ENCODE measurements around the gene NEMP2. TPM values are rescaled to one million over a fixed set of nuclear protein-coding genes. Genes with fewer than 3 reads are reported as not detected.

The NEMP2 gene
- total RNA-seq, 1 donor from 2014 or later, result 13.8 TPM

DNA sequence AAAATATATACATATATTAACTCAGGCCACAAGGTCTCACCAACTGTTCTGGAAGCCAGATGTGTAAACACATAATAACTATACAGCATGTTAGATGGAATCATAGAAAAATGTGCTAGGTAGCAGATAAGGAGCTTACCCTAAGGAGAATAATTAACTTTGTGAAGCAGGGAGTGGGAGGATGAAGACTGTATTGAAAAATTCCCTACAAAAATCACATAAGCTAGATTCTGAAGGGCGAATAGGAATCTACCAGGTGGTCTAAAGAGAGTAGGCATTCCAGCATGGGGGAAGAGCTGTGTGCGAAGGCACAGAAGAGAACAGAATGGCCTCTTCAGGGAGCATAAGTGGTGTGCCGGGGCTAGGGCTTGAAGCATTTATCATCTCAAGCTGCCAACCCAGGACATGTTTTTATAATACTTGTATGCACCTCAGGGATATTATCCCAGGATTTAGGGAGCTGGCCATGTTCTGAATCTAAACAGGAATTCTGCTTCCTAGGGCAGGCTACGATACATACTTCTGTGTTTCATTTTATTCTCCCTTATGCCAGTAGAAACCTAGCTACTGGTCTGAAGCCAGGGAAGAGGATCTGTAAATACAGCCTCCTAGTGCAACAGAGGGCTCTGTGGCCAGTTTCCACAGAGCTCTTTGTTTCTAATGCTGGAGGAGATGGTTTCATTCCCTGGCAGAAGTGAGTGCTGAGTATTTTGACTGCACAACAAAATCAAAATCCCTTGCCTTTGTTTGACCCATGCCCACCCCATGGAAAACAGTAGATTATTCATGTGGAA lies 56.7 kb downstream of the NEMP2 start:
- no peak for DNase-seq (ENCODE audit: low spot score)
- Histone ChIP-seq H3K9ac (no peak overlapping the region), H3K36me3 (no peaks in the 10 kb centered on the region), H3K27ac (no peak overlapping the region), H4K20me1 (ENCODE audit: low read depth) (no peaks in the 10 kb centered on the region), H3K27me3 (no peaks in the 10 kb centered on the region), H3K9me3 (ENCODE audit: low read depth) (no peaks in the 10 kb centered on the region), H3K4me1 (no peaks in the 10 kb centered on the region), H3K4me2 (no peak overlapping the region), H2AFZ (replicated peaks) (peak overlapping the region; percentile 30), H3F3A (ENCODE audit: low read depth) (no peaks in the 10 kb centered on the region), H3K4me3 (no peak overlapping the region), H3K79me2 (ENCODE audit: low read depth) (no peaks in the 10 kb centered on the region)
- TF ChIP-seq EZH2phosphoT487 (IDR thresholded peaks at IDR 0.05), result no peak
- Mint-ChIP-seq H3K4me1 (peaks cover 8% of the 10 kb centered on the region), H3K9me3 (peaks cover 7% of the 10 kb centered on the region), H3K27me3 (ENCODE audit: insufficient read depth, low read depth) (no peaks in the 10 kb centered on the region), H3K4me3 (no peak overlapping the region), H3K36me3 (no peaks in the 10 kb centered on the region), H3K27ac (no peak overlapping the region)

DNA sequence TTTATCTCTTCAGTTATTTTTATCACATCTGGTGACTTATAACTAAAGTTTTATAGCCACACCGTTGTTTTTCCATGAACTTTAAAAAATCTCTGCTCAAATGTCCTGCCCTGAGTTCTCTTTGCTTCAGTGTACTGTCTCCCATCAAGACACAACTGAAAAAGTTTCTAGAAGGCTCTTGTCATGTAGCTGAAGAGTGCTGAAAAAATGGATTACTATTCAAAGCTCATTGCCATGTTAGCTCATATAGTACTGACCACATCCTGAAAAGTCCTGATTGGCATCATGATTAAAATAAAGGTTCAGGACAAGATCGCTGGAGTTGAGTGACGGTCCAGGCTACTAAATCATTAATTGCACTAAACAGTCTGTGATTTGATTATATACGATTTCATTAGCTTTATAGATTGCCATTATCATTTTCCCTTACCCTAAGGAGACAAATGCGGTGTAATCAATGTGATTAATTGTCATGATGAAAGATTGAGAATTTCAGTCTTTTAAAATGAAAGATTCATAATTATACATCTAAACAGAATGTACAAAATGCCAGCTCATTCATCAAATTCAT lies 64.2 kb downstream of the NEMP2 start:
- H3K9me3 ChIP-seq (ENCODE audit: low read depth), result no peaks in the 10 kb centered on the region
- H3K27me3 ChIP-seq, result no peaks in the 10 kb centered on the region
- H3K4me1 Mint-ChIP-seq, result peaks cover 21% of the 10 kb centered on the region
- no peak for DNase-seq (ENCODE audit: low spot score)
- peaks cover 16% of the 10 kb centered on the region for H3K9me3 Mint-ChIP-seq
- H4K20me1 ChIP-seq (ENCODE audit: low read depth), result no peaks in the 10 kb centered on the region
- H3K79me2 ChIP-seq (ENCODE audit: low read depth), result no peaks in the 10 kb centered on the region
- H3K27me3 Mint-ChIP-seq (ENCODE audit: insufficient read depth, low read depth), result peaks cover 3% of the 10 kb centered on the region
- peaks cover 17% of the 10 kb centered on the region for H3K4me1 ChIP-seq
- H3K4me3 ChIP-seq, result no peak overlapping the region
- H3K36me3 Mint-ChIP-seq, result no peaks in the 10 kb centered on the region
- H3F3A ChIP-seq (ENCODE audit: low read depth), result no peaks in the 10 kb centered on the region
- H3K4me3 Mint-ChIP-seq, result no peak overlapping the region
- no peaks in the 10 kb centered on the region for H3K36me3 ChIP-seq
- no peak overlapping the region for H2AFZ ChIP-seq (replicated peaks)
- TF ChIP-seq EZH2 (IDR thresholded peaks at IDR 0.05) (no peak), EZH2phosphoT487 (IDR thresholded peaks at IDR 0.05) (no peak)
- TF ChIP-seq, protein P1, sequence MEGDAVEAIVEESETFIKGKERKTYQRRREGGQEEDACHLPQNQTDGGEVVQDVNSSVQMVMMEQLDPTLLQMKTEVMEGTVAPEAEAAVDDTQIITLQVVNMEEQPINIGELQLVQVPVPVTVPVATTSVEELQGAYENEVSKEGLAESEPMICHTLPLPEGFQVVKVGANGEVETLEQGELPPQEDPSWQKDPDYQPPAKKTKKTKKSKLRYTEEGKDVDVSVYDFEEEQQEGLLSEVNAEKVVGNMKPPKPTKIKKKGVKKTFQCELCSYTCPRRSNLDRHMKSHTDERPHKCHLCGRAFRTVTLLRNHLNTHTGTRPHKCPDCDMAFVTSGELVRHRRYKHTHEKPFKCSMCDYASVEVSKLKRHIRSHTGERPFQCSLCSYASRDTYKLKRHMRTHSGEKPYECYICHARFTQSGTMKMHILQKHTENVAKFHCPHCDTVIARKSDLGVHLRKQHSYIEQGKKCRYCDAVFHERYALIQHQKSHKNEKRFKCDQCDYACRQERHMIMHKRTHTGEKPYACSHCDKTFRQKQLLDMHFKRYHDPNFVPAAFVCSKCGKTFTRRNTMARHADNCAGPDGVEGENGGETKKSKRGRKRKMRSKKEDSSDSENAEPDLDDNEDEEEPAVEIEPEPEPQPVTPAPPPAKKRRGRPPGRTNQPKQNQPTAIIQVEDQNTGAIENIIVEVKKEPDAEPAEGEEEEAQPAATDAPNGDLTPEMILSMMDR (IDR thresholded peaks at IDR 0.05), result no peak
- H3K27ac ChIP-seq, result no peak overlapping the region
- H3K4me2 ChIP-seq, result no peak overlapping the region
- H3K27ac Mint-ChIP-seq, result no peak overlapping the region
- H3K9ac ChIP-seq, result no peak overlapping the region

DNA sequence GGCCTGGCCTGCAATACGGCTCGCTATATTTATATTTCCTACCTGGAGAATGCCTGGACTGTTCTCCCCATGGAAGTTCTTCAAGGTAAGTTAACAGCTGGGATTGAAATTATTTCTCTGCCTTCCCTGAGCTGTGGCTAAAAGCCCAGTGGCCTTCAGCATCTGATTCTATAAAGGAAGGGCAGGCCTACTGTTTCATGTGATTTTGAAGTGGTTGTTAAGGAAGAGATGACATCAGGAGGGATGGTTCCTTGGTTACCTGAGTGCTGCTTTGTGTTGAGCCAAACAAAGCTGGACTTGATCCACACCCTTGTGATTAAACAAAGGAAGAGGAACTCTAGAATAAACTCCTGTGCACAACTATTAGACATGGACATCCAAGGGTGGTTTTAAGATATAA lies 64.8 kb downstream of the NEMP2 start:
- H3K36me3 Mint-ChIP-seq, result no peaks in the 10 kb centered on the region
- no peaks in the 10 kb centered on the region for H4K20me1 ChIP-seq (ENCODE audit: low read depth)
- H3K9me3 Mint-ChIP-seq, result peaks cover 16% of the 10 kb centered on the region
- peaks cover 3% of the 10 kb centered on the region for H3K27me3 Mint-ChIP-seq (ENCODE audit: insufficient read depth, low read depth)
- no peak for DNase-seq (ENCODE audit: low spot score)
- H3K27me3 ChIP-seq, result no peaks in the 10 kb centered on the region
- peaks cover 17% of the 10 kb centered on the region for H3K4me1 ChIP-seq
- H3K27ac ChIP-seq, result no peak overlapping the region
- peaks cover 21% of the 10 kb centered on the region for H3K4me1 Mint-ChIP-seq
- no peak overlapping the region for H3K4me3 ChIP-seq
- no peak overlapping the region for H2AFZ ChIP-seq (replicated peaks)
- H3K4me2 ChIP-seq, result no peak overlapping the region
- no peaks in the 10 kb centered on the region for H3K36me3 ChIP-seq
- TF ChIP-seq, protein P1 (IDR thresholded peaks at IDR 0.05), result no peak
- TF ChIP-seq EZH2phosphoT487 (IDR thresholded peaks at IDR 0.05), result no peak
- TF ChIP-seq EZH2 (IDR thresholded peaks at IDR 0.05), result no peak
- no peaks in the 10 kb centered on the region for H3F3A ChIP-seq (ENCODE audit: low read depth)
- no peak overlapping the region for H3K9ac ChIP-seq
- no peak overlapping the region for H3K4me3 Mint-ChIP-seq
- H3K27ac Mint-ChIP-seq, result no peak overlapping the region
- no peaks in the 10 kb centered on the region for H3K9me3 ChIP-seq (ENCODE audit: low read depth)
- no peaks in the 10 kb centered on the region for H3K79me2 ChIP-seq (ENCODE audit: low read depth)
